ENCODE results near the gene CYB561D1. TPM values are rescaled to one million over a fixed set of nuclear protein-coding genes. Genes with fewer than 3 reads are reported as not detected.

The CYB561D1 gene
- total RNA-seq, 1 donor from 2014 or later = 18.5 TPM

DNA sequence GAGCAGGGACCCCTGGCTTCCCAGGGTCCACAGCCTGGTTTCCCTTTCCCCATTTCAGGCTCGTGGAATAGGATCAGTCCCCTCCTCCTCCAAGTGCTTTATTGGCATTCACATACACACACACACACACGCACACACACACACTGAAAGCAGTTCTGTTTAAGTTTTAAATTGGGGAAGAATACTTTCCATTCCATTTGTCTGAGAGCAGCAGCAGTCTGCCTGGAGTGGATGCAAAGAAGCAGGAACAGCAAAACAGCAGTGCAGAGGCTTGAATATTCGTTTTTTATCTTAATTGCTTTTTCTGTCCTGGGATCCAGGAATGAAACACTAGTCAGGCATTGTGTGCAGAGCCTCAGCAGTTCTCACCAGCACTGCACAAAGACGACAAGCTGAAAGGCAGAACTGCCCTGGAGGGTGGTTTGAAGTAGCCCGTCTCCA, 7.1 kb downstream of the CYB561D1 start:
- DNase-seq (ENCODE audit: low spot score) = peak; percentile 48

GRCh38 chr1:109501644-109502363, 7.9 kb downstream of the CYB561D1 start:
- no peak for DNase-seq (ENCODE audit: low spot score)

DNA sequence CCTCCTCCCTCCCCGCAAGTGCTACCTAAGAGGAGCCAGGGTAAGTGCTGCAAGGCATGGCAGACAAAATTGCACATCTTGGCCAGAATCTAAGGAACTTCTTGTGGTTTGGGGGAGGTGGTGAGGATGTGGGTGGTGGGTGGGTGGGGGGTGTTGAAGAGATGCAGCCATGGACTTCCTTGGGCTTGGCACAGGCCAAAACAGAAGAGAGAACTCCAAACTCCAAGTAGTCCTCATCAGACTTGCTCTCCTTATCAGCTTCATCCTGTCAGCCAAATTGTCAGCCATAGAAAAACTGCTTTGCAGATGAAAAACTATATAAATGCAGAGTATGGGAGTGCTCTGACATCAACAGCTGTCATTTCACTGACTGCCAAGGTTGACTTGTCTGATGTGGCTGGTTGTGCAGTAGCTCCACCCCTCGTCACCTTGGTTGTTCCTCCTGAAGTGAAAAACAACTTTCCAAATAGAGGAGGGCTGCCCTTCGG, 8.5 kb downstream of the CYB561D1 start:
- DNase-seq (ENCODE audit: low spot score) = no peak

GRCh38 chr1:109503935-109504334, 10.0 kb downstream of the CYB561D1 start:
- DNase-seq (ENCODE audit: low spot score) = no peak

GRCh38 chr1:109504974-109505373, 11.1 kb downstream of the CYB561D1 start:
- DNase-seq (ENCODE audit: low spot score) = no peak

- no peak for DNase-seq (ENCODE audit: low spot score)
Measured at GRCh38 chr1:109508001-109508872, 14.3 kb downstream of the CYB561D1 start.

DNA sequence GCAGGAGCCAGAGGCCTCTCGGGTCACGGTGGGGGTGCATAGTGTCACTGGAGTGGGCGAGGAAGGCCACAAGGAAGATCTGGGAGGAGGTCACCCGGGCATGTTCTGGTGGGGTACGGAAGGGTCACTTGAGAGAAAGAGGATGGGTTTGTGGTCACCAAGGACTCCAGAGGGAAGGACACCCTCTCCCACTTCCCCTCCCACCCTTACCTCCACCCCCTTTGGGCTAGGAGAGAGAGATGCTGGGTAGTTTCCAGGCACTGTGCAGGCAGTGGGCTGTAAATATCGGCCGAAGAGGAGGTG, 14.9 kb downstream of the CYB561D1 start:
- no peak for DNase-seq (ENCODE audit: low spot score)

GRCh38 chr1:109509176-109510134, 15.6 kb downstream of the CYB561D1 start, which contains the start of gene AMIGO1:
TSS of gene AMIGO1 (minus strand) at chr1:109509727. CDS start at chr1:109508912, 815 bp downstream.
- peak; percentile 46 for DNase-seq (ENCODE audit: low spot score)

GRCh38 chr1:109513110-109513710, 19.3 kb downstream of the CYB561D1 start:
- no peak for DNase-seq (ENCODE audit: low spot score)

- no peak for DNase-seq (ENCODE audit: low spot score)
Measured at GRCh38 chr1:109514846-109515245, 21.0 kb downstream of the CYB561D1 start.

DNA sequence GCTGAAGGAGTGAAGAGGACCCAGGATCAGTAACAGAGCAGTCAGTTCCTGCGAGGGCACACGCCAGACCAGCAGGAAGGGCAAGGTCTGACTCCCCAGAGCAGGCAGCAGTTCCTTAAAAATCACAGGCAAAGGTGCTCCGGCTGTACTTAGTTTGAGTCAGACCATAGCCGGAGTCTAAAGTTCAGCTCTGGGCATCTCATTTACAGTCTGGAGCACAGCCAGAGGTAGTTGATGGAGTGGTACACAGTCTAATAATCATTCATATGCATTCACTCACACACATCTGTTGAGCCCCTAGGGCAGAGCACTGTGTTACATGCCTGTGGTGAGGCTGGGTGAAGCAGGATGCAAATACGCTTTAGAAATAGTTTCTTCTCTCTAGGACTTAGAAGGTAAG, 23.0 kb downstream of the CYB561D1 start:
- peak; percentile 62 for DNase-seq (ENCODE audit: low spot score)

DNA sequence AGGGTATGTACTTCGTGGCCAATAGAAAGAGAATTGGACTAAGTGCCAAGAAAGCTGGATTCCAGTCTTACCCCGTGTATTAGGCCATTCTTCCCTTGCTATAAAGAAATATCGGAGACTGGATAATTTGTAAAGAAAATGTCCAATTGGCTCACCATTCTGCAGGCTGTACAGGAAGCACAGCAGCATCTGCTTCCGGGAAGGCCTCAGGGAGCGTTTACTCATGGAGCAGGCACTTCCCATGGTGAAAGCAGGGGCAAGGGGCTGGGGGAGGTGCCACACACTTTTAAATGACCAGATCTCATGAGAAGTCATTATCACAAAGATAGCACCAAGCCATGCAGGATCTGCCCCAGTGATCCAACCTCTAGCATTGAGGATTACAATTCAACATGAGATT, 23.4 kb downstream of the CYB561D1 start:
- no peak for DNase-seq (ENCODE audit: low spot score)

DNA sequence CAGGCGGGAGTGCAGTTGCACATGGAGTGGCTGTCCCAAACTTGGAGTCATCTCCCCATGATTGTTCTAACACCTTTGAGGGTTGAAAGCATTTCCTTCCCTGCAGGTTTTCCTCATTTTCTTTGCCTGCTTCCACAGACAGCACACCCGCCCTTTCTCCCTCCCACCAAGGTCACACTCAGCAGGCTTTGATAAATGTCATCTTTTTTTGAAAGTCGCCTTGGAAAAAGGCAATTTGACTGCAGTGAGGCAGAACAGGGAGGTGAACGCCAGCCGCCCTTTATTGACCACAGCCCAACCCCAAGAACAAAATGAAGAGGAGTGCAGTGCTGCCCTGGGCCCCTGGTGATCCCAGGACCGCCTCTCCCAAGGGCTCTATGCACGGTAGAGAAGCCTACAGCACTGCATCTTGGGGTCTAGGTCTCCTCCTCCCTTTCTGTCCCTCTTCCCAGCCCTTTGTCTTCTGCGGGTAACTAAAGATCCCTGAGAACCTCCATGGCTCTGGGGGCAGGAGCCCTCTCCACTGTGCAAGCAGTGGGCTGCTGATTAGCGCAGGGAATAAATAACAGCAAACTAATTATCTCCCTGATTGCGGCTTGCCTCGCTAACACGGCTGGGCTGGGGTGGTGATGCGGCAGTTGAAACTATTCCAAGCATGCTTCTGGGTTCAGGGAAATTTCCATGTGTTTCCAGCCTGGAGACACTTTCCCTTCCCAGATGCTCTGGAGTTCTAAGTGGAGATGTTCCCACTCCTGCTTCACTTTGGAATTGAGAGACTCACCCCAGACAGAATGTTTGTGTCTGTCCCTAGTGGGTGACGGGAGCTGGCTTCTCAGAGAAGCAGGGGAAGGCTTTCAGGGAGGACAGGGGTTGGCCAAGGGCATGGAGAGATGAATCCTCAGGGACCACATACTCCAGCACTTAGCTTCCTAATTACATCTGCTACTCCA, 27.4 kb downstream of the CYB561D1 start:
- DNase-seq (ENCODE audit: low spot score) = no peak

DNA sequence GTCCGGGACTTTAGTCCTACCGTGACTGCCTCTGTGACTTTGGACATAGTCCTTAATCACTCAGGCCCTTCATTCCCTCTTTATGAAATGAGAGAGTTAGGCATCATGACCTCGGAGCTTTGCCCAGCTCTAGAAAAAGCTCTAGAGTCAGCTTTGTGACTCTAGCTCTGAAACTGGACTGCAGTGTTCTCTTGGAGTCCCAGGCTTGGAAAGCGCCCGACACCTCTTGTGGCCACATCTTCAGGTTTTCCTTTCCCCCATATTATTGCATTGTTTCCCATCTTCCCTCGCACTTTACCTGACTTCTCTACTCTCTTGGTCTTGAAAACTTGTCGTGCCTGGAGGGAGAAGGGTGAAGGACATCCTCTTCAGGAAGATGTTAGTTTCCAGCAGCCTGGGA, 28.1 kb downstream of the CYB561D1 start:
- no peak for DNase-seq (ENCODE audit: low spot score)

DNA sequence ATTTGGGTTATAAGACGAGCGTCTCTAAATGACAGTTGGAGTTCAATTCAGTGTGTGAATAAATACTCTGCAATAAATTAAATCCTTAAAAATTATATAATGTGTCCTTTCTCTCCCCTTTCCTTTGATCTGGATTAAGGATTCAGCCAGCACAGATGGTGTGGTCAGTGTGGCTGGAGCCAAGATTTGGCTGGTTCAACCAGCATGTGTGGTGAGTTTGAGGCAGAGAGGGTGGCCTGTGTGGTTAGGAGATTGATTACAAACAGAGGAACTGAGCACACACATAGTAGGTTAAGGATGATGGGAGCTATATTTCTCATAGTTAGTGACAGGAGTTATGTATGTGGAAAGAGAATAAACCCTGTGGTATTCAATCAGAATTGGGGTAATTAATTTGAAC, 29.8 kb downstream of the CYB561D1 start:
- DNase-seq (ENCODE audit: low spot score) = no peak

- no peak for DNase-seq (ENCODE audit: low spot score)
Measured at GRCh38 chr1:109527098-109527811, 33.4 kb downstream of the CYB561D1 start.

GRCh38 chr1:109527846-109528695, 34.2 kb downstream of the CYB561D1 start:
- no peak for DNase-seq (ENCODE audit: low spot score)

GRCh38 chr1:109528712-109529111, 34.8 kb downstream of the CYB561D1 start:
- DNase-seq (ENCODE audit: low spot score) = no peak
